ENCODE data around the gene DRAM1.

Gene DRAM1

GRCh38 chr12:101875162-101875561 is 2.2 kb upstream of the DRAM1 start:
- H3K27ac ChIP-seq, result no peak overlapping the region
- CTCF ChIA-PET, result interaction anchor here (0.7 kb wide), 1 partner anchor 52 kb away, joined by 4 read pairs; no protein-coding TSS in a partner anchor
- TF ChIP-seq CTCF (conservative IDR thresholded peaks at IDR 0.05; ENCODE audit: low read depth), result no peak
- no peak for DNase-seq (ENCODE audit: low spot score)
- POLR2A ChIA-PET (ENCODE audit: low non-redundant PET), result no interaction called here

GRCh38 chr12:101876322-101876860 is 989 bp upstream of the DRAM1 start:
- peak overlapping the region; percentile 90 for H3K27ac ChIP-seq
- TF ChIP-seq CTCF (conservative IDR thresholded peaks at IDR 0.05; ENCODE audit: low read depth), result no peak
- DNase-seq (ENCODE audit: low spot score), result no peak
- ChIA-PET CTCF (no interaction called here), POLR2A (ENCODE audit: low non-redundant PET) (interaction anchor here (0.6 kb wide), 1 partner anchor 26 kb away, joined by 4 read pairs; no protein-coding TSS in a partner anchor)

- H3K27ac ChIP-seq, result peak overlapping the region; percentile 90
- DNase-seq (ENCODE audit: low spot score), result peak; percentile 26
- POLR2A ChIA-PET (ENCODE audit: low non-redundant PET), result interaction anchor here (0.6 to 0.7 kb wide), 2 partner anchors 25 to 1541 kb away, joined by 3 to 4 read pairs; no protein-coding TSS in a partner anchor
- no peak for TF ChIP-seq CTCF (conservative IDR thresholded peaks at IDR 0.05; ENCODE audit: low read depth)
- CTCF ChIA-PET, result interaction anchor here (0.6 kb wide), 1 partner anchor 355 kb away, joined by 4 read pairs; no protein-coding TSS in a partner anchor
Observed at GRCh38 chr12:101877806-101878242, 444 bp downstream of the DRAM1 start.

DNA sequence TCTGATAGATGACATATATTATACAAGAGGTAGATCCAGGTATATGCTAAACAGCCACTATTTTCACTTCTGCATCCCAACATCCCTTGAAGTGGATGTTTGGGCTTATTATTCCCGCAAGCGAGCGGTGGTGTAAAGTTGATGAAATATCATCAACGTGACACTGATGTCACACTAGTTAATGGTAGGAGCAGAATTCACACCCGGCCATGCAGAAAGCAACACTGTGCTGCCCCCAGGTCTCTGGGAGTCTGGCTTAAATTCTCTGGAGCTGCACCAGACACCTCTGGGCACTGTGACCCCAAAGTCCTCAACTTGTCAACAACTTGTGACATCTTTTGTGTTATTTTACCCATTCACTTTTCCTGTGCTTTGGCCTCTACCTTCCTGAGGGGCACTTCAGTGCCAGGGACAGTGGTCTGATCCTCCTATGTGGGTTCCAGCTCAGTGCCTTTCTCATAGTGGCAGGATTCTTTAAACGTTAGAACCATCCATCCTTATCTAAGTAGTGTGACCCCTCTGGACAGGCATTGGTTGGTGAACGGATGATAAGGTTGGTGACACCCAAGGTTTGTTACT is 952 bp downstream of the DRAM1 start:
- ChIA-PET CTCF (interaction anchor here (0.6 kb wide), 1 partner anchor 354 kb away, joined by 4 read pairs; no protein-coding TSS in a partner anchor), POLR2A (ENCODE audit: low non-redundant PET) (no interaction called here)
- H3K27ac ChIP-seq, result peak overlapping the region; percentile 90
- no peak for DNase-seq (ENCODE audit: low spot score)
- TF ChIP-seq CTCF (conservative IDR thresholded peaks at IDR 0.05; ENCODE audit: low read depth), result no peak

- ChIA-PET CTCF (no interaction called here), POLR2A (ENCODE audit: low non-redundant PET) (no interaction called here)
- H3K27ac ChIP-seq, result no peak overlapping the region
- TF ChIP-seq CTCF (conservative IDR thresholded peaks at IDR 0.05; ENCODE audit: low read depth), result no peak
- no peak for DNase-seq (ENCODE audit: low spot score)
Observed at GRCh38 chr12:101880769-101881168, 3.4 kb downstream of the DRAM1 start.

DNA sequence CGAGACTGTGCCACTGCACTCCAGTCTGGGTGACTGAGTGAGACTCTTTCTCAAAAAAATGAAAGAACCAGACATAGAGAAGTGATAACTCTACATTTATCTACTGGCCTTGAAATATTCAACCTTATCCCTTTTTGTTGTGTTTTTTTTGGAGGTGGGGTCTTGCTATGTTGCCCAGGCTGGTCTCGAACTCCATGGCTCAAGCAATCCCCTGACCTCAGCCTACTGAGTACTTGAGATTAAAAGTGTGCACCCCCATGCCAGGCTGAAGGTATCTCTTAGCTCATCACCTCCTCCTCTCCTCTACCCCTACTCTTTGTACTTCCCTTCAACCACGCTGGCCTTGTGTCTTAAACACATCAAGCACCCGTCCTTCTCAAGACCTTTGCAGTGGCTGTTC is 3.8 kb downstream of the DRAM1 start:
- no peak for DNase-seq (ENCODE audit: low spot score)
- ChIA-PET CTCF (no interaction called here), POLR2A (ENCODE audit: low non-redundant PET) (no interaction called here)
- no peak for TF ChIP-seq CTCF (conservative IDR thresholded peaks at IDR 0.05; ENCODE audit: low read depth)
- H3K27ac ChIP-seq, result no peak overlapping the region

Data from RWPE1 (cell line).